ENCODE results near the gene NHERF2. TPM values are rescaled to one million over a fixed set of nuclear protein-coding genes. Genes with fewer than 3 reads are reported as not detected.

Gene NHERF2
- total and polyA plus RNA-seq, 9 of the 15 experiments (the other 6 are each of a cell fraction or from before 2014, with no cell fraction given): 0.15 to 42.0 (median 12.5) TPM

DNA sequence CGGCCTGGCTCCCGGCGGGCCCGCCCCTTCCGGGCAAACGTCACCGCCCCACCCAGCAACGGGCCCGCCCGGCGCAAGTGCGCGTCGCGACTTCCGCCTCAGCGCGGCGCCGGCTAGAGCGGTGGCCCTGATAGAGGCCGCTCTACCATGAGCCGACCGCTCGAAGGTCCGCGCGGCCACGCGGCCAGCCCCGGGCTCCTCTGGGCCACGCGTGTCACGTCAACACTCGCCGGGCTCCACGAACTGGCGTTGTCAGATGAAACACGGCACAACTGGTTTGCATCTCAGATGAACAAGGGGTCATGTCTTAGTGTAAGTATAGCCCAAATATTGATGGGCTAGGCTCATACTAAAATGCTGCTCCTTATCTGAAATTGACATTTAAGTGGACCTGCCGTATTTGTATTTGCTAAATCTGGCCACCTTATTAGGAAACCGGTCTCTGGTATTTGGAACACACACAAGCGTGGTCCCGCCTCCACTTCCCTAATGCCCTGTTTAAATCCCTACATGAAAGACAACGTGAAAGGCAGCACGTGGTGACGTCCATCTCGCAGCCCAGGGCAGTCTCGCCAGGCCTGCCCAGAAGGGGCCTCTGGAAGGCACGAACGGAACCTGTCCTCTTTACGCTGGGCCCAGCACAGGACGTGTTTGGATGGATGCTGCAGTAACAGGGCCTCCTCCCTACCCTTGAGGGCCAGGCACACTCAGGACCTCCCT lies 16.8 kb upstream of the NHERF2 start, which contains the start of gene ZNF598 (continued):
- TF ChIP-seq GTF2A2 (tag; IDR thresholded peaks at IDR 0.05): no peak
- TF ChIP-seq ARHGAP35 (IDR thresholded peaks at IDR 0.05; ENCODE audit: partially characterized antibody): no peak
- no peak for TF ChIP-seq RFX7 (CRISPR knock-in tag; IDR thresholded peaks at IDR 0.05)
- peak; percentile 18; the same call in 1 of the 2 replicates for TF ChIP-seq TCF3 (CRISPR knock-in tag; IDR thresholded peaks at IDR 0.05)
- peak; percentile 43; the same call in 1 of the 2 replicates for TF ChIP-seq TOE1 (IDR thresholded peaks at IDR 0.05; ENCODE audit: borderline replicate concordance)
- no peak for TF ChIP-seq TOE1 (CRISPR knock-in tag; IDR thresholded peaks at IDR 0.05; ENCODE audit: borderline replicate concordance, low read depth)
- TF ChIP-seq, protein P1, sequence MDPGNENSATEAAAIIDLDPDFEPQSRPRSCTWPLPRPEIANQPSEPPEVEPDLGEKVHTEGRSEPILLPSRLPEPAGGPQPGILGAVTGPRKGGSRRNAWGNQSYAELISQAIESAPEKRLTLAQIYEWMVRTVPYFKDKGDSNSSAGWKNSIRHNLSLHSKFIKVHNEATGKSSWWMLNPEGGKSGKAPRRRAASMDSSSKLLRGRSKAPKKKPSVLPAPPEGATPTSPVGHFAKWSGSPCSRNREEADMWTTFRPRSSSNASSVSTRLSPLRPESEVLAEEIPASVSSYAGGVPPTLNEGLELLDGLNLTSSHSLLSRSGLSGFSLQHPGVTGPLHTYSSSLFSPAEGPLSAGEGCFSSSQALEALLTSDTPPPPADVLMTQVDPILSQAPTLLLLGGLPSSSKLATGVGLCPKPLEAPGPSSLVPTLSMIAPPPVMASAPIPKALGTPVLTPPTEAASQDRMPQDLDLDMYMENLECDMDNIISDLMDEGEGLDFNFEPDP (CRISPR knock-in tag; IDR thresholded peaks at IDR 0.05): no peak
- no peak for TF ChIP-seq GTF2F1 (IDR thresholded peaks at IDR 0.05; ENCODE audit: low read depth, low read length)
- TF ChIP-seq, protein P2, sequence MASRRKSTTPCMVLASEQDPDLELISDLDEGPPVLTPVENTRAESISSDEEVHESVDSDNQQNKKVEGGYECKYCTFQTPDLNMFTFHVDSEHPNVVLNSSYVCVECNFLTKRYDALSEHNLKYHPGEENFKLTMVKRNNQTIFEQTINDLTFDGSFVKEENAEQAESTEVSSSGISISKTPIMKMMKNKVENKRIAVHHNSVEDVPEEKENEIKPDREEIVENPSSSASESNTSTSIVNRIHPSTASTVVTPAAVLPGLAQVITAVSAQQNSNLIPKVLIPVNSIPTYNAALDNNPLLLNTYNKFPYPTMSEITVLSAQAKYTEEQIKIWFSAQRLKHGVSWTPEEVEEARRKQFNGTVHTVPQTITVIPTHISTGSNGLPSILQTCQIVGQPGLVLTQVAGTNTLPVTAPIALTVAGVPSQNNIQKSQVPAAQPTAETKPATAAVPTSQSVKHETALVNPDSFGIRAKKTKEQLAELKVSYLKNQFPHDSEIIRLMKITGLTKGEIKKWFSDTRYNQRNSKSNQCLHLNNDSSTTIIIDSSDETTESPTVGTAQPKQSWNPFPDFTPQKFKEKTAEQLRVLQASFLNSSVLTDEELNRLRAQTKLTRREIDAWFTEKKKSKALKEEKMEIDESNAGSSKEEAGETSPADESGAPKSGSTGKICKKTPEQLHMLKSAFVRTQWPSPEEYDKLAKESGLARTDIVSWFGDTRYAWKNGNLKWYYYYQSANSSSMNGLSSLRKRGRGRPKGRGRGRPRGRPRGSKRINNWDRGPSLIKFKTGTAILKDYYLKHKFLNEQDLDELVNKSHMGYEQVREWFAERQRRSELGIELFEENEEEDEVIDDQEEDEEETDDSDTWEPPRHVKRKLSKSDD (conservative IDR thresholded peaks at IDR 0.05; ENCODE audit: low read length): no peak
- no peak for TF ChIP-seq TRIM28 (IDR thresholded peaks at IDR 0.05)
- peak; percentile 86 for TF ChIP-seq U2AF1 (optimal IDR thresholded peaks at IDR 0.05; ENCODE audit: low read depth, low read length)
- TF ChIP-seq, protein P3, sequence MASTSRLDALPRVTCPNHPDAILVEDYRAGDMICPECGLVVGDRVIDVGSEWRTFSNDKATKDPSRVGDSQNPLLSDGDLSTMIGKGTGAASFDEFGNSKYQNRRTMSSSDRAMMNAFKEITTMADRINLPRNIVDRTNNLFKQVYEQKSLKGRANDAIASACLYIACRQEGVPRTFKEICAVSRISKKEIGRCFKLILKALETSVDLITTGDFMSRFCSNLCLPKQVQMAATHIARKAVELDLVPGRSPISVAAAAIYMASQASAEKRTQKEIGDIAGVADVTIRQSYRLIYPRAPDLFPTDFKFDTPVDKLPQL (IDR thresholded peaks at IDR 0.05; ENCODE audit: extremely low read depth, insufficient read length): no peak
- 0 out of 2 replicates have a peak, but pooled peaks have one; percentile 44 for TF ChIP-seq ZNF175 (CRISPR knock-in tag; IDR thresholded peaks at IDR 0.05; ENCODE audit: low read depth)
- no peak for TF ChIP-seq HDAC6 (IDR thresholded peaks at IDR 0.05; ENCODE audit: low read depth, low read length)
- TF ChIP-seq RBM39 (optimal IDR thresholded peaks at IDR 0.05; ENCODE audit: low read depth, low read length): peak; percentile 68
- TF ChIP-seq NBN (IDR thresholded peaks at IDR 0.05; ENCODE audit: low read depth): peak; percentile 74
- TF ChIP-seq CC2D1A (IDR thresholded peaks at IDR 0.05): no peak
- no peak for TF ChIP-seq SLC30A9 (CRISPR knock-in tag; IDR thresholded peaks at IDR 0.05)
- TF ChIP-seq, protein P4, sequence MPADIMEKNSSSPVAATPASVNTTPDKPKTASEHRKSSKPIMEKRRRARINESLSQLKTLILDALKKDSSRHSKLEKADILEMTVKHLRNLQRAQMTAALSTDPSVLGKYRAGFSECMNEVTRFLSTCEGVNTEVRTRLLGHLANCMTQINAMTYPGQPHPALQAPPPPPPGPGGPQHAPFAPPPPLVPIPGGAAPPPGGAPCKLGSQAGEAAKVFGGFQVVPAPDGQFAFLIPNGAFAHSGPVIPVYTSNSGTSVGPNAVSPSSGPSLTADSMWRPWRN (IDR thresholded peaks at IDR 0.05; ENCODE audit: low read depth): 0 out of 2 replicates have a peak, but pooled peaks have one; percentile 17
- TF ChIP-seq, protein P5, sequence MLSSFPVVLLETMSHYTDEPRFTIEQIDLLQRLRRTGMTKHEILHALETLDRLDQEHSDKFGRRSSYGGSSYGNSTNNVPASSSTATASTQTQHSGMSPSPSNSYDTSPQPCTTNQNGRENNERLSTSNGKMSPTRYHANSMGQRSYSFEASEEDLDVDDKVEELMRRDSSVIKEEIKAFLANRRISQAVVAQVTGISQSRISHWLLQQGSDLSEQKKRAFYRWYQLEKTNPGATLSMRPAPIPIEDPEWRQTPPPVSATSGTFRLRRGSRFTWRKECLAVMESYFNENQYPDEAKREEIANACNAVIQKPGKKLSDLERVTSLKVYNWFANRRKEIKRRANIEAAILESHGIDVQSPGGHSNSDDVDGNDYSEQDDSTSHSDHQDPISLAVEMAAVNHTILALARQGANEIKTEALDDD (IDR thresholded peaks at IDR 0.05): no peak
- no peak for TF ChIP-seq BMI1 (IDR thresholded peaks at IDR 0.05; ENCODE audit: low read length)
- TF ChIP-seq SPI1 (IDR thresholded peaks at IDR 0.05; ENCODE audit: borderline replicate concordance, low read depth, low read length): peak; percentile 68; the same call in 1 of the 2 replicates
- TF ChIP-seq ZNF143 (CRISPR knock-in tag; IDR thresholded peaks at IDR 0.05): no peak

Data from K562 (cell line).